HEK293 (cell line): ENCODE results near the gene VEGFB.

ENCODE experiments used
- BCL11A ChIP-seq: fragments of 450-650 bp; formaldehyde crosslinking; IDR thresholded peaks from 2 replicates; pipeline ENCODE4 v1.5.1; 2016; ENCODE audit warnings: low read depth, missing biosample characterization, missing genetic modification characterization
- BCL6B ChIP-seq: fragments of 450-650 bp; formaldehyde crosslinking; IDR thresholded peaks from 2 replicates; pipeline ENCODE4 v1.5.1; 2017; ENCODE audit warnings: missing biosample characterization, missing genetic modification characterization
- ELK4 ChIP-seq: IDR thresholded peaks from 2 replicates; pipeline ENCODE4 v1.6.1; 2011; ENCODE audit warnings: mild to moderate bottlenecking, low read depth, low read length, borderline replicate concordance
- HOXD13 ChIP-seq: sonication (generic); formaldehyde crosslinking; IDR thresholded peaks from 2 replicates; pipeline ENCODE4 v1.8.0; 2022; ENCODE audit warnings: missing genetic modification reagents, borderline replicate concordance
- KLF7 ChIP-seq: fragments of 450-650 bp; formaldehyde crosslinking; IDR thresholded peaks from 2 replicates; pipeline ENCODE4 v1.5.1; 2016; ENCODE audit warnings: missing biosample characterization, missing genetic modification characterization, borderline replicate concordance
- PRDM10 ChIP-seq: fragments of 450-650 bp; formaldehyde crosslinking; IDR thresholded peaks from 2 replicates; pipeline ENCODE4 v1.5.1; 2016; ENCODE audit warnings: missing biosample characterization, missing genetic modification characterization
- REST ChIP-seq: fragments of 450-650 bp; formaldehyde crosslinking; IDR thresholded peaks from 2 replicates; pipeline ENCODE4 v1.5.1; 2016; ENCODE audit warnings: missing biosample characterization, missing genetic modification characterization
- SCRT1 ChIP-seq: fragments of 450-650 bp; formaldehyde crosslinking; IDR thresholded peaks from 2 replicates; pipeline ENCODE4 v1.5.1; 2016; ENCODE audit warnings: missing biosample characterization, missing genetic modification characterization, borderline replicate concordance
- TSHZ1 ChIP-seq: fragments of 450-650 bp; formaldehyde crosslinking; IDR thresholded peaks from 2 replicates; pipeline ENCODE4 v1.5.1; 2016; ENCODE audit warnings: missing biosample characterization, missing genetic modification characterization, borderline replicate concordance
- ZBTB20 ChIP-seq: fragments of 450-650 bp; formaldehyde crosslinking; IDR thresholded peaks from 2 replicates; pipeline ENCODE4 v1.5.1; 2016; ENCODE audit warnings: missing biosample characterization, missing genetic modification characterization
- ZNF10 ChIP-seq: fragments of 450-650 bp; formaldehyde crosslinking; IDR thresholded peaks from 2 replicates; pipeline ENCODE4 v1.5.1; 2017; ENCODE audit warnings: missing biosample characterization, missing genetic modification characterization
- ZNF132 ChIP-seq: fragments of 450-650 bp; formaldehyde crosslinking; IDR thresholded peaks from 2 replicates; pipeline ENCODE4 v1.5.1; 2017; ENCODE audit warnings: missing biosample characterization, missing genetic modification characterization, borderline replicate concordance
- ZNF175 ChIP-seq: fragments of 450-650 bp; formaldehyde crosslinking; IDR thresholded peaks from 2 replicates; pipeline ENCODE4 v1.5.1; 2016; ENCODE audit warnings: missing biosample characterization, missing genetic modification characterization
- ZNF248 ChIP-seq: fragments of 450-650 bp; formaldehyde crosslinking; IDR thresholded peaks from 2 replicates; pipeline ENCODE4 v1.5.1; 2017; ENCODE audit warnings: missing biosample characterization, missing genetic modification characterization
- ZNF280D ChIP-seq: fragments of 450-650 bp; formaldehyde crosslinking; IDR thresholded peaks from 2 replicates; pipeline ENCODE4 v1.5.1; 2016; ENCODE audit warnings: missing biosample characterization, missing genetic modification characterization
- ZNF433 ChIP-seq: fragments of 450-650 bp; formaldehyde crosslinking; IDR thresholded peaks from 2 replicates; pipeline ENCODE4 v1.5.1; 2016; ENCODE audit warnings: missing biosample characterization, missing genetic modification characterization, low read depth
- ZNF530 ChIP-seq: fragments of 450-650 bp; formaldehyde crosslinking; IDR thresholded peaks from 2 replicates; pipeline ENCODE4 v1.5.1; 2016; ENCODE audit warnings: low read depth, missing biosample characterization, missing genetic modification characterization
- ZNF571 ChIP-seq: fragments of 450-650 bp; formaldehyde crosslinking; IDR thresholded peaks from 2 replicates; pipeline ENCODE4 v1.5.0; 2017; ENCODE audit warnings: missing biosample characterization, missing genetic modification characterization
- ZNF585B ChIP-seq: fragments of 450-650 bp; formaldehyde crosslinking; IDR thresholded peaks from 2 replicates; pipeline ENCODE4 v1.5.1; 2016; ENCODE audit warnings: missing biosample characterization, missing genetic modification characterization
- ZNF626 ChIP-seq: fragments of 450-650 bp; sonication (Bioruptor Pico); formaldehyde crosslinking; IDR thresholded peaks from 2 replicates; pipeline ENCODE4 v1.5.1; 2018; ENCODE audit warnings: missing biosample characterization, missing genetic modification characterization, inconsistent platforms
- ZNF677 ChIP-seq: fragments of 450-650 bp; IDR thresholded peaks from 2 replicates; pipeline ENCODE4 v1.5.0; 2018; ENCODE audit warnings: missing biosample characterization, mild to moderate bottlenecking, missing genetic modification characterization, moderate library complexity
- ZNF701 ChIP-seq: fragments of 450-650 bp; formaldehyde crosslinking; IDR thresholded peaks from 2 replicates; pipeline ENCODE4 v1.5.1; 2016; ENCODE audit warnings: missing biosample characterization, missing genetic modification characterization

VEGFB gene

GRCh38 chr11:64246871-64247728, 12.7 kb downstream of the VEGFB start, which contains the start of gene PPP1R14B (continued):
- TF ChIP-seq ZNF433 (tag by site-specific recombination) (no peak), ZNF571 (tag by site-specific recombination) (no peak), PRDM10 (peak; percentile 84), ZNF530 (tag by site-specific recombination) (no peak), BCL6B (tag by site-specific recombination) (no peak), ZNF248 (tag by site-specific recombination) (no peak), ELK4 (no peak), ZNF626 (no peak), ZNF585B (tag by site-specific recombination) (no peak), ZNF280D (tag by site-specific recombination) (no peak), SCRT1 (no peak), ZNF132 (tag by site-specific recombination) (no peak), HOXD13 (no peak), ZBTB20 (tag by site-specific recombination) (peak; percentile 77), ZNF10 (tag by site-specific recombination) (peak; percentile 19; the same call in 1 of the 2 replicates), ZNF701 (no peak), TSHZ1 (no peak), ZNF677 (tag by site-specific recombination) (no peak), REST (tag by site-specific recombination) (peak; percentile 51; the same call in 1 of the 2 replicates), BCL11A (tag by site-specific recombination) (no peak), ZNF175 (tag by site-specific recombination) (no peak), KLF7 (tag by site-specific recombination) (peak; percentile 68; the same call in 1 of the 2 replicates)
